ENCODE measurements around the gene MRPL40.

- TF ChIP-seq PAX8 (CRISPR knock-in tag; IDR thresholded peaks at IDR 0.05; ENCODE audit: borderline replicate concordance): no peak
- TF ChIP-seq ZKSCAN5 (CRISPR knock-in tag; IDR thresholded peaks at IDR 0.05): no peak
- TF ChIP-seq, protein P1, sequence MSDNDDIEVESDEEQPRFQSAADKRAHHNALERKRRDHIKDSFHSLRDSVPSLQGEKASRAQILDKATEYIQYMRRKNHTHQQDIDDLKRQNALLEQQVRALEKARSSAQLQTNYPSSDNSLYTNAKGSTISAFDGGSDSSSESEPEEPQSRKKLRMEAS (IDR thresholded peaks at IDR 0.05): no peak
Observed at GRCh38 chr22:19456541-19456940, 24.2 kb downstream of the MRPL40 start.
